DOHH2 (cell line): ENCODE measurements around the gene AFAP1.

ENCODE experiments used
- H3F3A ChIP-seq: fragments of 200-600 bp; sonication (generic), shearing (Covaris generic); 2 replicates; pipeline ENCODE4 v1.6.0; 2016; ENCODE audit warnings: antibody characterized with exemption, mild to moderate bottlenecking; ENCODE audit not compliant: control insufficient read depth, insufficient read depth
- H3K27ac ChIP-seq: fragments of 200-600 bp; sonication (generic); 2 replicates; pipeline ENCODE4 v1.5.1; 2014; ENCODE audit warnings: low read depth, mild to moderate bottlenecking, low read length, moderate library complexity
- H3K27me3 ChIP-seq: fragments of 200-600 bp; sonication (generic); 2 replicates; pipeline ENCODE4 v1.6.1; 2014; ENCODE audit warnings: mild to moderate bottlenecking, low read length, mixed read lengths; ENCODE audit not compliant: control insufficient read depth
- H3K36me3 ChIP-seq: fragments of 200-600 bp; sonication (generic); 2 replicates; pipeline ENCODE4 v1.6.1; 2014; ENCODE audit warnings: mild to moderate bottlenecking, low read length, moderate library complexity, mixed read lengths; ENCODE audit not compliant: control insufficient read depth
- H3K4me1 ChIP-seq: fragments of 200-600 bp; sonication (generic); 2 replicates; pipeline ENCODE4 v1.6.1; 2014; ENCODE audit warnings: mild to moderate bottlenecking, low read length, mixed read lengths; ENCODE audit not compliant: control insufficient read depth
- H3K4me2 ChIP-seq: fragments of 200-600 bp; sonication (generic); 2 replicates; pipeline ENCODE4 v1.6.0; 2014; ENCODE audit warnings: mild to moderate bottlenecking, low read length, moderate library complexity
- H3K4me3 ChIP-seq: fragments of 200-600 bp; sonication (generic); 2 replicates; pipeline ENCODE4 v1.5.1; 2014; ENCODE audit warnings: mild to moderate bottlenecking, low read length, mixed read lengths
- H3K79me2 ChIP-seq: fragments of 200-600 bp; sonication (generic); 2 replicates; pipeline ENCODE4 v1.6.1; 2014; ENCODE audit warnings: mild to moderate bottlenecking, low read length, mixed read lengths; ENCODE audit not compliant: control insufficient read depth
- H3K9me2 ChIP-seq: fragments of 200-600 bp; sonication (generic); replicated peaks from 2 replicates; pipeline ENCODE4 v1.6.1; 2014; ENCODE audit warnings: mild to moderate bottlenecking, low read length, mixed read lengths; ENCODE audit not compliant: control insufficient read depth
- H3K9me3 ChIP-seq: fragments of 200-600 bp; sonication (generic); 2 replicates; pipeline ENCODE4 v1.6.1; 2014; ENCODE audit warnings: antibody characterized with exemption, low read length, mixed read lengths; ENCODE audit not compliant: control insufficient read depth, insufficient read depth
- H4K20me1 ChIP-seq: fragments of 200-600 bp; sonication (generic); 2 replicates; pipeline ENCODE4 v1.6.0; 2014; ENCODE audit warnings: low read depth, mild to moderate bottlenecking, antibody characterized with exemption, low read length, moderate library complexity; ENCODE audit not compliant: control insufficient read depth, insufficient read depth
- CTCF ChIP-seq: fragments of 200-600 bp; sonication (generic); IDR thresholded peaks from one replicate; pipeline ENCODE4 v1.5.1; 2014; ENCODE audit warnings: antibody characterized with exemption, mild to moderate bottlenecking, low read depth, low read length; ENCODE audit not compliant: poor library complexity, severe bottlenecking
- EZH2phosphoT487 ChIP-seq: fragments of 200-600 bp; sonication (generic); IDR thresholded peaks from 2 replicates; pipeline ENCODE4 v1.6.1; 2017; ENCODE audit warnings: borderline replicate concordance, mild to moderate bottlenecking, antibody characterized with exemption, low read length, moderate library complexity, mixed read lengths

AFAP1 gene

DNA sequence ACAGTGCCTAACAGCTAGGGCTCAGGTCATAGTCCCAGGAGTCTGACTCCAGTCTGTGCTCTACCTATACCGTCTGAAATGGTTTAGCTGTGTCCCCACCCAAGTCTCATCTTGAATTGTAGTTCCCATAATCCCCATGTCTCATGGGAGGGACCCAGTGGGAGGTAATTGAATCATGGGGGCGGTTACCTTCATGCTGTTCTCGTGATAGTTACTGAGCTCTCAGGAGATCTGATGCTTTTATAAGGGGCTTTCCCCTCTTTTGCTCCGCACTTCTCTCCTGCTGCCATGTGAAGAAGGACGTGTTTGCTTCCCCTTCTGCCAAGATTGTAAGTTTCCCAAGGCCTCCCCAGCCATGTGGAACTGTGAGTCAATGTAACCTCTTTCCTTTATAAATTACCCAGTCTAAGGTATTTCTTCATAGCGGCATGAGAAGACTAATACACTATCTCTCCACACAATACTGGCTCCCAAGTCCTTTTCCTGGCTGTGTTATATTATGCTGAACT is 110.8 kb downstream of the AFAP1 start:
- Histone ChIP-seq H3K79me2 (no peaks in the 10 kb centered on the region), H3K27ac (no peak overlapping the region), H4K20me1 (no peaks in the 10 kb centered on the region), H3K4me1 (peaks cover 23% of the 10 kb centered on the region), H3K4me3 (no peak overlapping the region), H3K4me2 (no peak overlapping the region), H3K9me2 (no peaks in the 10 kb centered on the region), H3K27me3 (peaks cover 11% of the 10 kb centered on the region), H3K9me3 (no peaks in the 10 kb centered on the region), H3K36me3 (no peaks in the 10 kb centered on the region), H3F3A (no peaks in the 10 kb centered on the region)
- TF ChIP-seq CTCF = no peak
- no peak for TF ChIP-seq EZH2phosphoT487

- TF ChIP-seq EZH2phosphoT487 = no peak
- no peak for TF ChIP-seq CTCF
- Histone ChIP-seq H3K4me2 (no peak overlapping the region), H3K9me2 (no peaks in the 10 kb centered on the region), H3K27ac (no peak overlapping the region), H3K4me3 (no peak overlapping the region), H4K20me1 (no peaks in the 10 kb centered on the region), H3K4me1 (peaks cover 23% of the 10 kb centered on the region), H3F3A (no peaks in the 10 kb centered on the region), H3K36me3 (no peaks in the 10 kb centered on the region), H3K79me2 (no peaks in the 10 kb centered on the region), H3K9me3 (no peaks in the 10 kb centered on the region), H3K27me3 (peaks cover 11% of the 10 kb centered on the region)
Measured at GRCh38 chr4:7828011-7828720, 111.5 kb downstream of the AFAP1 start.

DNA sequence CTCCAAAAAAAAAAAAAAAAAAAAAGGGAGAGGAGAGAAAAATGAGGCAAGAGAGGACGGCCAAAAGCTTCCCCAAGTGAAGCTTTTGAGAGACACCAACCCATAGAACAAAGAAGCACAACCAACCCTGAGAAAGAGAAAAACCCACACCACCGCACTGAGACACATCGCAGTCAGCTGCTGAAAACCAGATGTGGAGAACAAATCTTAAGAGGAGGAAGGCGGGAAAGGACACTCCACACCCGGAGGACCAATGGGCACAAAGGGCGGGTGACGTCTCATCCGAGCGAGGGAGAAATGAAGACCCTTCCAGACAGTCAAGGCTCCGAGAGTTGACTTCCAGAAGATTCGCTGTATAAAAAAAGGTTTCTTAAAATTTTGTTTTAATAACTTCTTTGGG is 112.1 kb downstream of the AFAP1 start:
- Histone ChIP-seq H3K4me1 (peaks cover 23% of the 10 kb centered on the region), H3K4me3 (no peak overlapping the region), H3K36me3 (no peaks in the 10 kb centered on the region), H3K9me3 (no peaks in the 10 kb centered on the region), H3K4me2 (no peak overlapping the region), H3K9me2 (no peaks in the 10 kb centered on the region), H3K27me3 (peaks cover 11% of the 10 kb centered on the region), H3K27ac (no peak overlapping the region), H3K79me2 (no peaks in the 10 kb centered on the region), H4K20me1 (no peaks in the 10 kb centered on the region), H3F3A (no peaks in the 10 kb centered on the region)
- no peak for TF ChIP-seq CTCF
- TF ChIP-seq EZH2phosphoT487 = no peak
